Neural cell (in vitro differentiated cells): ENCODE measurements around the gene SH3TC2. TPM values are rescaled to one million over a fixed set of nuclear protein-coding genes. Genes with fewer than 3 reads are reported as not detected.

Experiments
- H2AFZ ChIP-seq: fragments of 200-600, 300-800 bp; sonication (generic), shearing (Covaris generic); 2 replicates; pipeline ENCODE4 v1.6.0; 2014; ENCODE audit warnings: low read depth, mild to moderate bottlenecking, antibody characterized with exemption, low read length, moderate library complexity
- H3F3A ChIP-seq: fragments of 200-600 bp; shearing (Covaris generic); 2 replicates; pipeline ENCODE4 v1.6.1; 2016; ENCODE audit warnings: mild to moderate bottlenecking, moderate library complexity, mixed read lengths, antibody characterized with exemption, low read length; ENCODE audit not compliant: insufficient read depth, poor library complexity, severe bottlenecking
- H3K27ac ChIP-seq: fragments of 200-600, 300-800 bp; sonication (generic), shearing (Covaris generic); 2 replicates; pipeline ENCODE4 v1.5.1; 2014; ENCODE audit warnings: mild to moderate bottlenecking, low read length, moderate library complexity
- H3K27me3 ChIP-seq: fragments of 300-800, 200-600 bp; sonication (generic), shearing (Covaris generic); 2 replicates; pipeline ENCODE4 v1.6.0; 2014; ENCODE audit warnings: mild to moderate bottlenecking, low read depth, low read length, moderate library complexity; ENCODE audit not compliant: insufficient read depth
- H3K36me3 ChIP-seq: fragments of 300-800, 200-600 bp; sonication (generic), shearing (Covaris generic); 2 replicates; pipeline ENCODE4 v1.5.1; 2014; ENCODE audit warnings: mild to moderate bottlenecking, antibody characterized with exemption, low read length, moderate library complexity; ENCODE audit not compliant: insufficient read depth
- H3K4me2 ChIP-seq: fragments of 300-800, 200-600 bp; sonication (generic), shearing (Covaris generic); 2 replicates; pipeline ENCODE4 v1.6.0; 2014; ENCODE audit warnings: mild to moderate bottlenecking, low read length
- H3K4me3 ChIP-seq: fragments of 300-800, 200-600 bp; sonication (generic), shearing (Covaris generic); 2 replicates; pipeline ENCODE4 v1.5.1; 2014; ENCODE audit warnings: mild to moderate bottlenecking, low read length, moderate library complexity
- H3K79me2 ChIP-seq: fragments of 200-600 bp; shearing (Covaris generic); replicated peaks from 2 replicates; pipeline ENCODE4 v1.6.0; 2014; ENCODE audit warnings: mild to moderate bottlenecking, low read length, moderate library complexity; ENCODE audit not compliant: insufficient read depth
- H3K9ac ChIP-seq: fragments of 300-800, 200-600 bp; sonication (generic), shearing (Covaris generic); 2 replicates; pipeline ENCODE4 v1.6.1; 2016; ENCODE audit warnings: mild to moderate bottlenecking, low read length, mixed read lengths
- H3K9me2 ChIP-seq: fragments of 200-600 bp; shearing (Covaris generic); 2 replicates; pipeline ENCODE4 v1.6.1; 2016; ENCODE audit warnings: mild to moderate bottlenecking, low read length, mixed read lengths; ENCODE audit not compliant: insufficient read depth
- H3K9me3 ChIP-seq: fragments of 200-600, 300-800 bp; sonication (generic), shearing (Covaris generic); 2 replicates; pipeline ENCODE4 v1.6.1; 2016; ENCODE audit warnings: mild to moderate bottlenecking, mixed run types, low read length, moderate library complexity, mixed read lengths
- H4K20me1 ChIP-seq: fragments of 200-600 bp; shearing (Covaris generic); 2 replicates; pipeline ENCODE4 v1.6.1; 2016; ENCODE audit warnings: mild to moderate bottlenecking, mixed run types; ENCODE audit not compliant: insufficient read depth
- CTCF ChIP-seq: fragments of 450-650 bp; IDR thresholded peaks from 2 replicates; pipeline ENCODE4 v1.5.1; 2014; ENCODE audit warnings: antibody characterized with exemption, mild to moderate bottlenecking, moderate library complexity; ENCODE audit not compliant: poor library complexity, severe bottlenecking
- EP300 ChIP-seq: fragments of 450-650 bp; conservative IDR thresholded peaks from 2 replicates; pipeline ENCODE4 v1.6.1; 2014; ENCODE audit warnings: antibody characterized with exemption, mild to moderate bottlenecking, moderate library complexity; ENCODE audit not compliant: poor library complexity, severe bottlenecking
- EZH2 ChIP-seq: fragments of 200-600, 300-800 bp; shearing (Covaris generic), sonication (generic); IDR thresholded peaks from 2 replicates; pipeline ENCODE4 v1.6.1; 2014; ENCODE audit warnings: antibody characterized with exemption, low read length, borderline replicate concordance, mild to moderate bottlenecking; ENCODE audit not compliant: insufficient read depth, poor library complexity, severe bottlenecking
- MXI1 ChIP-seq: fragments of 450-650 bp; conservative IDR thresholded peaks from 2 replicates; pipeline ENCODE4 v1.6.1; 2014; ENCODE audit warnings: antibody characterized with exemption, mild to moderate bottlenecking; ENCODE audit not compliant: poor library complexity, severe bottlenecking
- POLR2AphosphoS5 ChIP-seq: IDR thresholded peaks from 2 replicates; pipeline ENCODE4 v1.6.1; 2012
- RAD21 ChIP-seq: fragments of 450-650 bp; conservative IDR thresholded peaks from 2 replicates; pipeline ENCODE4 v1.6.1; 2014; ENCODE audit warnings: antibody characterized with exemption, mild to moderate bottlenecking, moderate library complexity
- REST ChIP-seq: IDR thresholded peaks from 2 replicates; pipeline ENCODE4 v1.6.1; 2012; ENCODE audit warnings: borderline replicate concordance
- SMC3 ChIP-seq: fragments of 450-650 bp; conservative IDR thresholded peaks from 2 replicates; pipeline ENCODE4 v1.6.1; 2014; ENCODE audit warnings: antibody characterized with exemption, mild to moderate bottlenecking, moderate library complexity; ENCODE audit not compliant: poor library complexity
- TAF1 ChIP-seq: IDR thresholded peaks from 2 replicates; pipeline ENCODE4 v1.6.1; 2012; ENCODE audit warnings: low read depth
- polyA plus RNA-seq: library from polyadenylated mRNA; depleted of rRNA; stranded (reverse); fragments of >200 nt; gene quantifications from 2 replicates; pipeline ENCODE4 v1.2.3, GENCODE V29; 2014

SH3TC2 gene
- polyA plus RNA-seq, 1 donor from 2014 or later, result not detected

GRCh38 chr5:148990817-148991216 lies 72.0 kb downstream of the SH3TC2 start:
- H3K27me3 ChIP-seq, result no peaks in the 10 kb centered on the region
- no peak overlapping the region for H3K4me2 ChIP-seq
- H4K20me1 ChIP-seq, result no peaks in the 10 kb centered on the region
- H2AFZ ChIP-seq, result no peak overlapping the region
- H3K9ac ChIP-seq, result no peak overlapping the region
- H3K79me2 ChIP-seq, result no peaks in the 10 kb centered on the region
- no peaks in the 10 kb centered on the region for H3F3A ChIP-seq
- H3K27ac ChIP-seq, result no peak overlapping the region
- no peak for TF ChIP-seq POLR2AphosphoS5
- H3K4me3 ChIP-seq, result no peak overlapping the region
- H3K36me3 ChIP-seq, result no peaks in the 10 kb centered on the region
- H3K9me2 ChIP-seq, result no peaks in the 10 kb centered on the region
- H3K9me3 ChIP-seq, result no peaks in the 10 kb centered on the region

- Histone ChIP-seq H3K9ac (no peak overlapping the region), H3K36me3 (no peaks in the 10 kb centered on the region), H4K20me1 (no peaks in the 10 kb centered on the region), H3F3A (no peaks in the 10 kb centered on the region), H3K9me2 (no peaks in the 10 kb centered on the region), H2AFZ (no peak overlapping the region), H3K27ac (no peak overlapping the region), H3K79me2 (no peaks in the 10 kb centered on the region), H3K4me3 (no peak overlapping the region), H3K9me3 (no peaks in the 10 kb centered on the region), H3K27me3 (no peaks in the 10 kb centered on the region), H3K4me2 (no peak overlapping the region)
- TF ChIP-seq RAD21 (no peak), CTCF (no peak), SMC3 (no peak), EP300 (no peak), REST (no peak), TAF1 (no peak), EZH2 (no peak), POLR2AphosphoS5 (no peak), MXI1 (no peak)
Observed at GRCh38 chr5:148989567-148989966, 73.3 kb downstream of the SH3TC2 start.

GRCh38 chr5:148988328-148988727 lies 74.5 kb downstream of the SH3TC2 start:
- H3K9me2 ChIP-seq, result no peaks in the 10 kb centered on the region
- H3K9ac ChIP-seq, result no peak overlapping the region
- no peaks in the 10 kb centered on the region for H4K20me1 ChIP-seq
- H3K27me3 ChIP-seq, result no peaks in the 10 kb centered on the region
- no peak overlapping the region for H3K4me2 ChIP-seq
- H3K27ac ChIP-seq, result no peak overlapping the region
- H3K36me3 ChIP-seq, result no peaks in the 10 kb centered on the region
- no peak overlapping the region for H3K4me3 ChIP-seq
- no peaks in the 10 kb centered on the region for H3K79me2 ChIP-seq
- H3K9me3 ChIP-seq, result no peaks in the 10 kb centered on the region
- no peak overlapping the region for H2AFZ ChIP-seq
- no peak for TF ChIP-seq TAF1
- no peak for TF ChIP-seq REST
- no peak for TF ChIP-seq SMC3
- no peak for TF ChIP-seq RAD21
- TF ChIP-seq EZH2, result no peak
- no peak for TF ChIP-seq CTCF
- no peak for TF ChIP-seq MXI1
- no peak for TF ChIP-seq EP300
- no peak for TF ChIP-seq POLR2AphosphoS5
- H3F3A ChIP-seq, result no peaks in the 10 kb centered on the region
